ENCODE data around the gene BBOX1. TPM values are rescaled to one million over a fixed set of nuclear protein-coding genes. Genes with fewer than 3 reads are reported as not detected.

BBOX1 gene
- polyA plus RNA-seq, 3 donors = not detected

- H3K36me3 ChIP-seq (replicated peaks in 1 of 2; ENCODE audit: control insufficient read depth in 1 of 2, insufficient read depth in 2 of 2, low read length in 2 of 2) = no peaks in the 10 kb centered on the region
- H3K27me3 ChIP-seq (ENCODE audit: control insufficient read depth in 2 of 2, insufficient read depth in 2 of 2, low read length in 2 of 2) = no peaks in the 10 kb centered on the region
- no peak overlapping the region for H3K4me2 ChIP-seq (replicated peaks; ENCODE audit: extremely low read depth, low read length, poor library complexity, severe bottlenecking)
- no peak overlapping the region for H3K27ac Mint-ChIP-seq
- H3K4me3 ChIP-seq (replicated peaks in 1 of 3; ENCODE audit: low read depth in 2 of 3, low read length in 3 of 3) = no peak overlapping the region
- H3K9me3 ChIP-seq (replicated peaks in 1 of 2; ENCODE audit: control insufficient read depth in 1 of 2, insufficient read depth in 1 of 2, low read length in 2 of 2) = peaks cover 0 to 7% of the 10 kb centered on the region in 2 donors
- no CpG with 5 or more reads among the region's 3 CpGs for WGBS (ENCODE audit: insufficient coverage)
- H4K20me1 ChIP-seq (ENCODE audit: insufficient read depth, low read length) = no peaks in the 10 kb centered on the region
- no peaks in the 10 kb centered on the region for H3K79me2 ChIP-seq (ENCODE audit: insufficient read depth, low read length)
- H3K4me1 ChIP-seq (ENCODE audit: control insufficient read depth in 1 of 2, insufficient read depth in 2 of 2, low read length in 2 of 2) = no peaks in the 10 kb centered on the region
- H3K9ac ChIP-seq (ENCODE audit: insufficient read depth, low read length, poor library complexity, severe bottlenecking) = no peak overlapping the region
- no peaks in the 10 kb centered on the region for H3K36me3 Mint-ChIP-seq
- no peak for DNase-seq
- H3K4me3 Mint-ChIP-seq = no peak overlapping the region
- no peak overlapping the region for H2AFZ ChIP-seq (ENCODE audit: insufficient read depth, low read depth, low read length, poor library complexity, severe bottlenecking)
- no peak for TF ChIP-seq CTCF (IDR thresholded peaks at IDR 0.05)
- H3K27ac ChIP-seq (ENCODE audit: low read depth in 1 of 2, low read length in 2 of 2) = no peak overlapping the region
- no peaks in the 10 kb centered on the region for H3K4me1 Mint-ChIP-seq
- H3K27me3 Mint-ChIP-seq (ENCODE audit: low read depth in 3 of 3) = no peaks in the 10 kb centered on the region
- intact Hi-C loops (cut with micrococcal nuclease) = no loop called here
- H3K9me3 Mint-ChIP-seq = peaks cover 0 to 11% (median 3%) of the 10 kb centered on the region in 7 donors
These were observed 20.3 kb downstream of the BBOX1 start for GRCh38 chr11:27060816-27061460.

- Mint-ChIP-seq H3K36me3 (no peaks in the 10 kb centered on the region), H3K9me3 (peaks cover 0 to 11% (median 3%) of the 10 kb centered on the region in 7 donors)
These were observed 20.8 kb downstream of the BBOX1 start for GRCh38 chr11:27061461-27061821.

More at GRCh38 chr11:27061461-27061821, 20.8 kb downstream of the BBOX1 start:
- H3K4me2 ChIP-seq (replicated peaks; ENCODE audit: extremely low read depth, low read length, poor library complexity, severe bottlenecking) = no peak overlapping the region
- H2AFZ ChIP-seq (ENCODE audit: insufficient read depth, low read depth, low read length, poor library complexity, severe bottlenecking) = no peak overlapping the region
- no peaks in the 10 kb centered on the region for H4K20me1 ChIP-seq (ENCODE audit: insufficient read depth, low read length)
- H3K4me3 Mint-ChIP-seq = no peak overlapping the region
- no peaks in the 10 kb centered on the region for H3K27me3 Mint-ChIP-seq (ENCODE audit: low read depth in 3 of 3)
- H3K27ac ChIP-seq (ENCODE audit: low read depth in 1 of 2, low read length in 2 of 2) = no peak overlapping the region
- no peaks in the 10 kb centered on the region for H3K27me3 ChIP-seq (ENCODE audit: control insufficient read depth in 2 of 2, insufficient read depth in 2 of 2, low read length in 2 of 2)
- no peak for TF ChIP-seq CTCF (IDR thresholded peaks at IDR 0.05)
- no peak overlapping the region for H3K9ac ChIP-seq (ENCODE audit: insufficient read depth, low read length, poor library complexity, severe bottlenecking)
- no peaks in the 10 kb centered on the region for H3K36me3 ChIP-seq (replicated peaks in 1 of 2; ENCODE audit: control insufficient read depth in 1 of 2, insufficient read depth in 2 of 2, low read length in 2 of 2)
- no peaks in the 10 kb centered on the region for H3K4me1 Mint-ChIP-seq
- intact Hi-C loops (cut with micrococcal nuclease) = no loop called here
- 67% methylated on average over 1 of the region's 2 CpGs for WGBS (ENCODE audit: insufficient coverage)
- H3K4me1 ChIP-seq (ENCODE audit: control insufficient read depth in 1 of 2, insufficient read depth in 2 of 2, low read length in 2 of 2) = no peaks in the 10 kb centered on the region
- H3K4me3 ChIP-seq (replicated peaks in 1 of 3; ENCODE audit: low read depth in 2 of 3, low read length in 3 of 3) = no peak overlapping the region
- H3K79me2 ChIP-seq (ENCODE audit: insufficient read depth, low read length) = no peaks in the 10 kb centered on the region
- no peak overlapping the region for H3K27ac Mint-ChIP-seq
- DNase-seq = no peak
- peaks cover 0 to 7% of the 10 kb centered on the region in 2 donors for H3K9me3 ChIP-seq (replicated peaks in 1 of 2; ENCODE audit: control insufficient read depth in 1 of 2, insufficient read depth in 1 of 2, low read length in 2 of 2)

Measured in CD14-positive monocyte (primary cell).